ENCODE data around the gene SETMAR. TPM values are rescaled to one million over a fixed set of nuclear protein-coding genes. Genes with fewer than 3 reads are reported as not detected.
"Not testable (repeated sequence)": the region's sequence is repeated elsewhere in the genome, so short reads cannot be mapped to it uniquely, and the experiment has no call there.

SETMAR gene
- total and polyA plus RNA-seq, 2 of the 13 experiments (the other 11 are each of a cell fraction or from before 2014, with no cell fraction given) = 7.0 to 16.7 TPM

DNA sequence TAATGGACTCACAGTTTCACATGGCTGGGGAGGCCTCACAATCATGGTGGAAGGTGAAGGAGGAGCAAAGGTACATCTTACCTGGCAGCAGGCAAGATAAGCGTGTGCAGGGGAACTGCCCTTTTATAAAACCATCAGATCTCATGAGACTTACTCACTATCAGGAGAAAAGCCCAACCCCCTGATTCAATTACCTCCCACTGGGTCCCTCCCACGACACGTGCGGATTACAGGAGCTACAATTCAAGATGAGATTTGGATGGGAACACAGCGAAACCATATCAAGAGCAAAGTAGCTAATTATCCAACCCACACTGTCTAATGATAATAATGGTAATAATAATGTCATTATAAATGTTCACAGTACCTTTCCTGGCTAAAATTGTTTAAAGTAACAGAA, 6.7 kb upstream of the SETMAR start:
- H3K9me3 ChIP-seq (ENCODE audit: low read length); H3K4me1 ChIP-seq (ENCODE audit: insufficient read depth, low read length); intact Hi-C loops (cut with micrococcal nuclease; ENCODE audit: unreplicated experiment); H3K4me3 ChIP-seq (replicated peaks in 1 of 3; ENCODE audit: insufficient read depth in 1 of 3, low read depth in 2 of 3, low read length in 3 of 3); H4K20me1 ChIP-seq (ENCODE audit: insufficient read depth, low read length); H3K4me2 ChIP-seq (ENCODE audit: low read depth, low read length); H2AFZ ChIP-seq (ENCODE audit: low read length); H3K27me3 ChIP-seq (ENCODE audit: control insufficient read depth in 1 of 2, insufficient read depth in 2 of 2, low read length in 2 of 2); in situ Hi-C loops (cut with HindIII; ENCODE audit: extremely low pct_ligation_motif_present, low pct_unique_long_range_greater_than_20kb); CTCF ChIA-PET (ENCODE audit: low intra/inter-chr PET ratio, low total read pairs); ATAC-seq; POLR2A ChIA-PET; H3K79me2 ChIP-seq (ENCODE audit: insufficient read depth, low read length); FAIRE-seq; BruUV-seq (replicated peaks); H3K27ac ChIP-seq (ENCODE audit: extremely low read length, insufficient read depth, low read length); H3K9ac ChIP-seq (ENCODE audit: insufficient read depth, low read depth, low read length); H3K36me3 ChIP-seq (replicated peaks in 1 of 2; ENCODE audit: control insufficient read depth in 1 of 2, insufficient read depth in 2 of 2, low read length in 2 of 2); DNase-seq (ENCODE audit: low spot score): not testable (repeated sequence)
- 83% methylated on average over 5 of the region's 5 CpGs for WGBS (ENCODE audit: low lambda C conversion rate)

DNA sequence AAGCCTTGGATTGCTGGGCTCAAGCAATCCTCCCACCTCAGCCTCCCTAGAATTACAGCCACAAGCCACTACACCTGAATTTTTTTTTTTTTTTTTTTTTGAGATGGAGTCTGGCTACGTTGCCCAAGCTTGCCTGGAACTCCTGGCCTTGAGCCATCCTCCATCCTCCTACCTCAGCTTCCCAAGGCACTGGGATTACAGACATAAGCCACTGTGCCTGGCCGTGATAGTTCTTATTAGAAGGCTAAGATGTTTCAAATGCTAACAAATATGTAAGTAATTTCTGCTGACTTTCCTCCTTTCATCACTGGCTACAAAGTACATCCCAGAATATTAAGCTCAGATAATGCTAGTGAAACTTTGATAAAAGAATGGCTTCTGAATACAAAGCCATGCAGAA, 5.7 kb upstream of the SETMAR start:
- H3K9me3 ChIP-seq (ENCODE audit: low read length) = no peaks in the 10 kb centered on the region
- 70% methylated on average over 2 of the region's 2 CpGs for WGBS (ENCODE audit: low lambda C conversion rate)
- in situ Hi-C loops (cut with HindIII; ENCODE audit: extremely low pct_ligation_motif_present, low pct_unique_long_range_greater_than_20kb) (no loop called here), intact Hi-C loops (cut with micrococcal nuclease; ENCODE audit: unreplicated experiment) (no loop called here)
- H3K27me3 ChIP-seq (ENCODE audit: control insufficient read depth in 1 of 2, insufficient read depth in 2 of 2, low read length in 2 of 2) = no peaks in the 10 kb centered on the region
- FAIRE-seq (no peak), DNase-seq (ENCODE audit: low spot score) (no peak), ATAC-seq (no peak)
- no peak overlapping the region for H3K4me2 ChIP-seq (ENCODE audit: low read depth, low read length)
- H3K4me3 ChIP-seq (replicated peaks in 1 of 3; ENCODE audit: insufficient read depth in 1 of 3, low read depth in 2 of 3, low read length in 3 of 3) = no peak overlapping the region
- H3K4me1 ChIP-seq (ENCODE audit: insufficient read depth, low read length) = no peaks in the 10 kb centered on the region
- H4K20me1 ChIP-seq (ENCODE audit: insufficient read depth, low read length) = no peaks in the 10 kb centered on the region
- ChIA-PET CTCF (ENCODE audit: low intra/inter-chr PET ratio, low total read pairs) (no interaction called here), POLR2A (no interaction called here)
- H3K27ac ChIP-seq (ENCODE audit: extremely low read length, insufficient read depth, low read length) = no peak overlapping the region
- no peaks in the 10 kb centered on the region for H3K36me3 ChIP-seq (replicated peaks in 1 of 2; ENCODE audit: control insufficient read depth in 1 of 2, insufficient read depth in 2 of 2, low read length in 2 of 2)
- BruUV-seq (replicated peaks) = no TSS peak
- no peak overlapping the region for H3K9ac ChIP-seq (ENCODE audit: insufficient read depth, low read depth, low read length)
- no peaks in the 10 kb centered on the region for H3K79me2 ChIP-seq (ENCODE audit: insufficient read depth, low read length)
- no peak overlapping the region for H2AFZ ChIP-seq (ENCODE audit: low read length)
- TF ChIP-seq, protein P1, sequence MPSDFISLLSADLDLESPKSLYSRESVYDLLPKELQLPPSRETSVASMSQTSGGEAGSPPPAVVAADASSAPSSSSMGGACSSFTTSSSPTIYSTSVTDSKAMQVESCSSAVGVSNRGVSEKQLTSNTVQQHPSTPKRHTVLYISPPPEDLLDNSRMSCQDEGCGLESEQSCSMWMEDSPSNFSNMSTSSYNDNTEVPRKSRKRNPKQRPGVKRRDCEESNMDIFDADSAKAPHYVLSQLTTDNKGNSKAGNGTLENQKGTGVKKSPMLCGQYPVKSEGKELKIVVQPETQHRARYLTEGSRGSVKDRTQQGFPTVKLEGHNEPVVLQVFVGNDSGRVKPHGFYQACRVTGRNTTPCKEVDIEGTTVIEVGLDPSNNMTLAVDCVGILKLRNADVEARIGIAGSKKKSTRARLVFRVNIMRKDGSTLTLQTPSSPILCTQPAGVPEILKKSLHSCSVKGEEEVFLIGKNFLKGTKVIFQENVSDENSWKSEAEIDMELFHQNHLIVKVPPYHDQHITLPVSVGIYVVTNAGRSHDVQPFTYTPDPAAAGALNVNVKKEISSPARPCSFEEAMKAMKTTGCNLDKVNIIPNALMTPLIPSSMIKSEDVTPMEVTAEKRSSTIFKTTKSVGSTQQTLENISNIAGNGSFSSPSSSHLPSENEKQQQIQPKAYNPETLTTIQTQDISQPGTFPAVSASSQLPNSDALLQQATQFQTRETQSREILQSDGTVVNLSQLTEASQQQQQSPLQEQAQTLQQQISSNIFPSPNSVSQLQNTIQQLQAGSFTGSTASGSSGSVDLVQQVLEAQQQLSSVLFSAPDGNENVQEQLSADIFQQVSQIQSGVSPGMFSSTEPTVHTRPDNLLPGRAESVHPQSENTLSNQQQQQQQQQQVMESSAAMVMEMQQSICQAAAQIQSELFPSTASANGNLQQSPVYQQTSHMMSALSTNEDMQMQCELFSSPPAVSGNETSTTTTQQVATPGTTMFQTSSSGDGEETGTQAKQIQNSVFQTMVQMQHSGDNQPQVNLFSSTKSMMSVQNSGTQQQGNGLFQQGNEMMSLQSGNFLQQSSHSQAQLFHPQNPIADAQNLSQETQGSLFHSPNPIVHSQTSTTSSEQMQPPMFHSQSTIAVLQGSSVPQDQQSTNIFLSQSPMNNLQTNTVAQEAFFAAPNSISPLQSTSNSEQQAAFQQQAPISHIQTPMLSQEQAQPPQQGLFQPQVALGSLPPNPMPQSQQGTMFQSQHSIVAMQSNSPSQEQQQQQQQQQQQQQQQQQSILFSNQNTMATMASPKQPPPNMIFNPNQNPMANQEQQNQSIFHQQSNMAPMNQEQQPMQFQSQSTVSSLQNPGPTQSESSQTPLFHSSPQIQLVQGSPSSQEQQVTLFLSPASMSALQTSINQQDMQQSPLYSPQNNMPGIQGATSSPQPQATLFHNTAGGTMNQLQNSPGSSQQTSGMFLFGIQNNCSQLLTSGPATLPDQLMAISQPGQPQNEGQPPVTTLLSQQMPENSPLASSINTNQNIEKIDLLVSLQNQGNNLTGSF (CRISPR knock-in tag; IDR thresholded peaks at IDR 0.05) = no peak
- TF ChIP-seq, protein P2, sequence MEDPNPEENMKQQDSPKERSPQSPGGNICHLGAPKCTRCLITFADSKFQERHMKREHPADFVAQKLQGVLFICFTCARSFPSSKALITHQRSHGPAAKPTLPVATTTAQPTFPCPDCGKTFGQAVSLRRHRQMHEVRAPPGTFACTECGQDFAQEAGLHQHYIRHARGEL (CRISPR knock-in tag; IDR thresholded peaks at IDR 0.05) = no peak
- TF ChIP-seq, protein P3, sequence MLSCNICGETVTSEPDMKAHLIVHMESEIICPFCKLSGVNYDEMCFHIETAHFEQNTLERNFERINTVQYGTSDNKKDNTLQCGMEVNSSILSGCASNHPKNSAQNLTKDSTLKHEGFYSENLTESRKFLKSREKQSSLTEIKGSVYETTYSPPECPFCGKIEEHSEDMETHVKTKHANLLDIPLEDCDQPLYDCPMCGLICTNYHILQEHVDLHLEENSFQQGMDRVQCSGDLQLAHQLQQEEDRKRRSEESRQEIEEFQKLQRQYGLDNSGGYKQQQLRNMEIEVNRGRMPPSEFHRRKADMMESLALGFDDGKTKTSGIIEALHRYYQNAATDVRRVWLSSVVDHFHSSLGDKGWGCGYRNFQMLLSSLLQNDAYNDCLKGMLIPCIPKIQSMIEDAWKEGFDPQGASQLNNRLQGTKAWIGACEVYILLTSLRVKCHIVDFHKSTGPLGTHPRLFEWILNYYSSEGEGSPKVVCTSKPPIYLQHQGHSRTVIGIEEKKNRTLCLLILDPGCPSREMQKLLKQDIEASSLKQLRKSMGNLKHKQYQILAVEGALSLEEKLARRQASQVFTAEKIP (CRISPR knock-in tag; IDR thresholded peaks at IDR 0.05; ENCODE audit: borderline replicate concordance) = no peak
- no peak for TF ChIP-seq RFX5 (IDR thresholded peaks at IDR 0.05; ENCODE audit: low read depth, low read length)
- TF ChIP-seq TBP (CRISPR knock-in tag; IDR thresholded peaks at IDR 0.05) = no peak
- TF ChIP-seq, protein P4, sequence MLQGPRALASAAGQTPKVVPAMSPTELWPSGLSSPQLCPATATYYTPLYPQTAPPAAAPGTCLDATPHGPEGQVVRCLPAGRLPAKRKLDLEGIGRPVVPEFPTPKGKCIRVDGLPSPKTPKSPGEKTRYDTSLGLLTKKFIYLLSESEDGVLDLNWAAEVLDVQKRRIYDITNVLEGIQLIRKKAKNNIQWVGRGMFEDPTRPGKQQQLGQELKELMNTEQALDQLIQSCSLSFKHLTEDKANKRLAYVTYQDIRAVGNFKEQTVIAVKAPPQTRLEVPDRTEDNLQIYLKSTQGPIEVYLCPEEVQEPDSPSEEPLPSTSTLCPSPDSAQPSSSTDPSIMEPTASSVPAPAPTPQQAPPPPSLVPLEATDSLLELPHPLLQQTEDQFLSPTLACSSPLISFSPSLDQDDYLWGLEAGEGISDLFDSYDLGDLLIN (CRISPR knock-in tag; IDR thresholded peaks at IDR 0.05; ENCODE audit: borderline replicate concordance) = no peak
- TF ChIP-seq SNAI1 (CRISPR knock-in tag; IDR thresholded peaks at IDR 0.05; ENCODE audit: borderline replicate concordance) = no peak
- TF ChIP-seq FOSL2 (CRISPR knock-in tag; IDR thresholded peaks at IDR 0.05) = no peak
- TF ChIP-seq CHD4 (IDR thresholded peaks at IDR 0.05; ENCODE audit: borderline replicate concordance, low read length) = no peak
- no peak for TF ChIP-seq THYN1 (CRISPR knock-in tag; IDR thresholded peaks at IDR 0.05; ENCODE audit: borderline replicate concordance, low read depth)
